ENCODE data around the gene DISP3. TPM values are rescaled to one million over a fixed set of nuclear protein-coding genes. Genes with fewer than 3 reads are reported as not detected.

Gene DISP3, protein sequence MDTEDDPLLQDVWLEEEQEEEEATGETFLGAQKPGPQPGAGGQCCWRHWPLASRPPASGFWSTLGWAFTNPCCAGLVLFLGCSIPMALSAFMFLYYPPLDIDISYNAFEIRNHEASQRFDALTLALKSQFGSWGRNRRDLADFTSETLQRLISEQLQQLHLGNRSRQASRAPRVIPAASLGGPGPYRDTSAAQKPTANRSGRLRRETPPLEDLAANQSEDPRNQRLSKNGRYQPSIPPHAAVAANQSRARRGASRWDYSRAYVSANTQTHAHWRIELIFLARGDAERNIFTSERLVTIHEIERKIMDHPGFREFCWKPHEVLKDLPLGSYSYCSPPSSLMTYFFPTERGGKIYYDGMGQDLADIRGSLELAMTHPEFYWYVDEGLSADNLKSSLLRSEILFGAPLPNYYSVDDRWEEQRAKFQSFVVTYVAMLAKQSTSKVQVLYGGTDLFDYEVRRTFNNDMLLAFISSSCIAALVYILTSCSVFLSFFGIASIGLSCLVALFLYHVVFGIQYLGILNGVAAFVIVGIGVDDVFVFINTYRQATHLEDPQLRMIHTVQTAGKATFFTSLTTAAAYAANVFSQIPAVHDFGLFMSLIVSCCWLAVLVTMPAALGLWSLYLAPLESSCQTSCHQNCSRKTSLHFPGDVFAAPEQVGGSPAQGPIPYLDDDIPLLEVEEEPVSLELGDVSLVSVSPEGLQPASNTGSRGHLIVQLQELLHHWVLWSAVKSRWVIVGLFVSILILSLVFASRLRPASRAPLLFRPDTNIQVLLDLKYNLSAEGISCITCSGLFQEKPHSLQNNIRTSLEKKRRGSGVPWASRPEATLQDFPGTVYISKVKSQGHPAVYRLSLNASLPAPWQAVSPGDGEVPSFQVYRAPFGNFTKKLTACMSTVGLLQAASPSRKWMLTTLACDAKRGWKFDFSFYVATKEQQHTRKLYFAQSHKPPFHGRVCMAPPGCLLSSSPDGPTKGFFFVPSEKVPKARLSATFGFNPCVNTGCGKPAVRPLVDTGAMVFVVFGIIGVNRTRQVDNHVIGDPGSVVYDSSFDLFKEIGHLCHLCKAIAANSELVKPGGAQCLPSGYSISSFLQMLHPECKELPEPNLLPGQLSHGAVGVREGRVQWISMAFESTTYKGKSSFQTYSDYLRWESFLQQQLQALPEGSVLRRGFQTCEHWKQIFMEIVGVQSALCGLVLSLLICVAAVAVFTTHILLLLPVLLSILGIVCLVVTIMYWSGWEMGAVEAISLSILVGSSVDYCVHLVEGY (N-terminal part only)
- total RNA-seq, result under 0.01 and 0.25 TPM in 2 replicates

DNA sequence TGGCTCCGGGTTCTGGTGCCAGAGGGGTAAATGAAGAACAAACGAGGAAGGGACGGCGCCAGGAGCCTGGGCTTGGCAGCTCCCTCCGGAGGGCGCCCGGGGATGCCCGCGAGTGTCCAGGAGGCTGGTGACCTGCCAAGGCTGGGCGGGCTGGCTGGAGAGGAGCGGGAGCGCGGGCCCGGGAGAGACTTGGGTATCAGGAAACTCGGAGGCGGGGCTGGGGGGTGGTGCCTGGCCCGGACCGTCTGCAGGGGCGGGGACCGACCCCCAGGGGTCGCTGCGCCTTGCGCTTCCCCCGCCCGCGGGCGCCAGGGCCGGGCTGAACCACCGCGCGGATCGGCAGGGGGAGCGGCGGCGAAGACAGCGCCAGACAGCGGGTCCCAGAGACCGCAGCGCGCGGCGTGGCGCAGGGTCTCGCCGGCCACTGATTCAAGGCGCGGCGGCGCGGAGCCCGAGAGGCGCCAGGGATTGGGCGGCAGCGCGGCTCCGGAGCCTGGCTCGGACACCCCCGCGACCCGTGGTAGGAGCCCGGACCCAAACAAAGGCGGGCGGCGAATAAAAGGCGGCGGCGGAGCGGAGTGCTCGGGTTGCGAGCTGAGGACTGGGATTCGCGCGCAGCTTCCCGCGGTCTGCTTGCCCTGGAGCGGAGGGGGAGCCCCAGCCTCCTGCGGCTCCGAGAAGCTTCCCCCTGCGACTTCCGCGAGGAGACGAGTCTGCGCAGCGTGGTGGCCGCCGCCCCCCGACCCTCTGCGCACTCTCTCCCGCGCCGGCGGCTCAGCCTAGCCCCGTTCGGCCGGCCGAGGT, at the start of gene DISP3:
Gene DISP3 (plus strand): TSS at position 585 of the 804 bp plus-strand sequence. CDS start 21,838 bp downstream, outside the sequence.
- DNase-seq (ENCODE audit: low read depth in 2 of 2), result peak; percentile 20 to 72

DNA sequence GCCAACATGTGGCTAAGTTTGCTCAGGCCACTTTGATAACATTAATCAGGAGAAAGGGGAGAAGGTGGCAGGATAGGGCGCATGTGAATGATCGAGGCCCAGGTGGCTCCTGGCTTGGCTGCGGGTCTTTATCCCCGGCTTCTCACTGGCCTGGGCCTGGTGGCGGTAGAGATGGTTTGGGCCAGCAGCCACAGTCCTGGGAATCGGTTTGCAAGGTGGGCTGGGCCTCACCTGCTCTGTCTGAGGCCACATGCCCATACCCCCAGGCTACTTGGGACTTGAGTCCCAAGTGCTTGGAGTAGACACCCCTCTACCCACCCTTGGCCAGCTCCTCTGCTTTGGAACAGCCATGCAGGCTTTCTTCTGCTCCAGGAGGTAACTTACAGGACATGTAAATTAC, 49.7 kb upstream of the DISP3 start:
- no peak for DNase-seq (ENCODE audit: low read depth in 2 of 2)

DNA sequence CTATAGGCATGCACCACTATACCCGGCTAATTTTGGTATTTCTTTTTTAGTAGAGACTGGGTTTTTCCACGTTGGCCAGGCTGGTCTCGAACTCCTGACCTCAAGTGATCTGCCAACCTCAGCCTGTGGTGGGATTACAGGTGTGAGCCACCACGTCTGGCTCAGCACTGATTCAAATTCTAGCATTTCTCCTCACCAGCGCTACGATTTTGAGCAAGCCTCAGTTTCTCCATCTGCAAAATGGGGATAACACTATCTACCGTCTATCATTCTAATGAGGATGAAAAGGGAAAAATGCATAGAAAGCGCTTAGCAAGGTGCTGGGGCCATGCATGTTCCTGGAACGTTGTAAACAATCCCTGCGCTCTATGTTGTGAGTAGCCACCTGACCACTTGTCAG, 49.0 kb upstream of the DISP3 start:
- no peak for DNase-seq (ENCODE audit: low read depth in 2 of 2)

DNA sequence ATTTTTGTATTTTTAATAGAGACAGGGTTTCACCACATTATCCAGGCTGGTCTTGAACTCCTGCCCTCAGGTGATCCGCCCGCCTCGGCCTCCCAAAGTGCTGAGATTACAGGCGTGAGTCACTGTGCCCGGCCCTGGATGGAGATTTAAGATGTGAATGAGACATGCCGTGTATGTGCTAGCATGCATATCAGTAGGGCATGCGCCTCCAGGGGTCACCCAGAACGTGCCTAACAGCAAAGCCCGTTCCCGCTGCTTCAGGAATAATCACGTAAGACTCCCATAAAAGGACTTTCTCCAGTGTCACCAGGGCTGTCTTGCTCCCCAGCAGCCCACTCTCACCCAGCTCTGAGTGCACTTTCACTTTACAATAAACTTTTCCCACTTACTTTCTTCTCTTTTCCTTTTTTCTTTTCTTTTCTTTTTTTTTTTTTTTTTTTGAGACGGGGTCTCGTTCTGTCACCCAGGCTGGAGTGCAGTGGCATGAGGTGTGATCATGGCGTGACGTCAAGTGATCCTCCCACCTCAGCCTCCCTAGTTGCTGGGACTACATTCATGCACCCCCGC, 46.9 kb upstream of the DISP3 start:
- no peak for DNase-seq (ENCODE audit: low read depth in 2 of 2)

DNA sequence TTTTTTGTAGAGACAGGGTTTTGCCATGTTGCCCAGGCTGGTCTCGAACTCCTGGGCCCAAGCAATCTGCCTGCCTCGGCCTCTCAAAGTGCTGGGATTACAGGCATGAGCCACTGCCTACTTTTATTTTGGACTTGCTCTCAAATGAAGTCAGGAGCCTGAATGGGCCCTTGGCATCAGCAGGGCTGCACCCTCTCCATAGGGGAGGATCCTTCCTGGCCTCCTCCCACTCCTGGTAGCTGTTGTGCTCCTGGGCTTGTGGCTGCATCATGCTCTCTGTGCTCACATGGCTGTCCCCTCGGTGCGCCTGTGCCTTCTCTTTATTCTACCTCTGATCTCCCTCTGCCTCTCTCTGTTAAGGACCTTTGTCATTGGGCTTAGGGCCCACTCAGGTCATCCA, 46.4 kb upstream of the DISP3 start:
- no peak for DNase-seq (ENCODE audit: low read depth in 2 of 2)

DNA sequence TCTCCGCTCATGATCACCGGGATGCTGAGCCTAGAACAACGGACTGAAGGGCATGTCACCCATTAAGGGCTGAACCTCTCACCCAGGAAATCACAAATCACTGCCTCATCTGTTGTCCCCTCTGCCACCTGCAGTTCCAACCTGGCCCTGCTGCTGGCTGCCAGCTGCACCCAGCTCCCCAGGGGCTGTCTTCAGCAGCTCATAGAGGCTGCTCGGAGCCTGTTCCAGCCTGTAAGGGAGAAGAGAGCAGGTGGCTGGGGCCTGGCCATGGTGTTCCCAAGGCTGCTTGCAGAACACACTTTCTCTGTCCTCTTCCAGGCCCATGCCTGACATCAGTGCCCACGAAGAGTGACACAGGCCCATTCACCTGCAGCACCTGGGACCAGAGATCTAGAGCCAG, 44.5 kb upstream of the DISP3 start:
- no peak for DNase-seq (ENCODE audit: low read depth in 2 of 2)

DNA sequence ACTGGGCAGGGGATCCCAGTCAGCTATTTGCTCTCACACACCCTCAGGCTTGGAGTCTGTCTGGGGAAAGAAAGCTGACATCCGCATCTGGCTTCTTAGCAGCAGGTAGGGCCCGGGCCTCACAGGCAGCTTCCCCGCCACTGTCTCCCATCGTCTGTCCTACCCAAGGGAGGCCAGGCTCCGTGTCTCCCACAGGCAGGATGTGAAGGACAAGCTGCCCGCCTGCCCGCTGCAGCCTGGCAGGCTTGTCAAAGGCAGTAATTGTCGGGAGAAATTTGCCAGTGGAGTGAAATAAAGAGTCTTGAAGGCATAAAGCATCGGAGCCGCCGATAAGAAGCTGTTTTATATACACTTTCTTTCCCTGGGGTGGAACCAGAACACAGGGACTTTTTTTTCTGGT, 44.0 kb upstream of the DISP3 start:
- no peak for DNase-seq (ENCODE audit: low read depth in 2 of 2)

DNA sequence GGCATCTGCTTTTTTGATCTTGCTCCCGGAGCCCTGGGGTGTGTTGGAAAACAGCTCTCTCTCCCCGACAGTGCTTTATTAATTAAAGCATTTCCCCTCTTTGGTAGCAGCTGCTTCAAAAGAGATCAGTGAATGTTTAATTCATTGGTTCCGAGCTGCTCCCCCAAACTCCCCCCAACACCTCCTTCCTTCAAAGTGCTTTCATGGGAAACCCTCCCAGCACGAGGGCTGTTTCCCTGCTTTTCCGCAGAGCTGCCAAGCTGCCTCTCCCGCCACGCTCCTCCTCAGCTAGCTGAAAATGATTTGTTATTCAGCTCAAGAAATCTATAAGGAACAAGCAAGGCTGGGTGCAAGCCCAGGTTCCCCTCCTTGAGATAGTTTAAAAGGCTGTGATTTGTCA, 40.0 kb upstream of the DISP3 start:
- no peak for DNase-seq (ENCODE audit: low read depth in 2 of 2)

DNA sequence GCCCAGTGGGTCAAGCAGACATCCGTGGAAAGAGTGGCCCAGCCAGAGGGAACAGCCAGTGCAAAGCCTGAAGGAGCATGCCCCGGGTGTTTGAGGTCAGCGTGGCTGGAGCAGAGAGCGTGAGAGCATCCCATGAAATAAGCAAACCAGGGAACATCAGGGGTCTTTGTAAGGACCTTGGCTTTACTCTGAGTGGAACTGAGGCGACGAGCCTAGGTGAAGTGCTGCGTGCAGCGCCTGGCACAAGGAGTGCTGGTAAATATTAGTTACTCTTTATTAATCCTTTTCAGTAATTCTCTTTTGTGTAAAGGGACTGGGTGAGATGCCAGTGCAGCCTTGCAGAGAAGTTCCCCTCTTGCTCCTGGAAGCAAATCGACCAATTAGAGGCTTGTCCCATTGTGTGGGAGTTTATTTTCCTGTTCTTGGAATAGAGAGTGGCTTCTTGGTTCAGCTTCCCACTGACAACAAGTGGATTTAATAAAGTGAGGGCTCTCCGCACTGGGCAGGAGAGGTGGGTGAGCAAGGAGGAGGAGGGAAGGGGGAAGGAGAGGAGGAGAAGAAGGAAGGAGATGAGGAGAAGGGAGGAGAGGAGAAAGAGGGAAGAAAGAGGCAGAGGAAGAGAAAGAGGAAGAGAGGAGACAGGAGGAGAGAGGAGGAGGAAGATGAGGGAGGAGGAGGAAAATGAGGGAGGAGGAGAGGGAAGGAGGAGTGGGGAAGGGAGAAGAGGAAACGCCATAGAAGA, 37.6 kb upstream of the DISP3 start:
- DNase-seq (ENCODE audit: low read depth in 2 of 2), result no peak

DNA sequence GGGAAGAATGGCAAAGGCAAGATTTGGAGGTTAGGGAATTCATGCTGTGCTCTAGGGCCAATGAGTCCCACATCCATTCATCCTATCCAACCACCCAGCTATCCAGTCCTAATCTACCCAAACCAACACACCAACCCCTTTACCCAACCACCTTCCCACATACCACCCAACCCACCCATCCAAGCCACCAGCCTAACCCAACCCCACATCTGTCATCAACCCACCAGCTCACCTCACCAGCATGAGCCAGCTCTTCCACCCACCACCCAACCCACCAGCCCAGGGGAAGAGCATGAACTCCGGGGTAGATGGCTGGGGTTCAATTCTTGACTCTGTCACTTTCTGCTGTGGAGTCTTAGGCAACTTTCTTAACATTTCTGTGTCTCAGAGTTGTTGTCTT, 35.9 kb upstream of the DISP3 start:
- DNase-seq (ENCODE audit: low read depth in 2 of 2), result no peak

DNA sequence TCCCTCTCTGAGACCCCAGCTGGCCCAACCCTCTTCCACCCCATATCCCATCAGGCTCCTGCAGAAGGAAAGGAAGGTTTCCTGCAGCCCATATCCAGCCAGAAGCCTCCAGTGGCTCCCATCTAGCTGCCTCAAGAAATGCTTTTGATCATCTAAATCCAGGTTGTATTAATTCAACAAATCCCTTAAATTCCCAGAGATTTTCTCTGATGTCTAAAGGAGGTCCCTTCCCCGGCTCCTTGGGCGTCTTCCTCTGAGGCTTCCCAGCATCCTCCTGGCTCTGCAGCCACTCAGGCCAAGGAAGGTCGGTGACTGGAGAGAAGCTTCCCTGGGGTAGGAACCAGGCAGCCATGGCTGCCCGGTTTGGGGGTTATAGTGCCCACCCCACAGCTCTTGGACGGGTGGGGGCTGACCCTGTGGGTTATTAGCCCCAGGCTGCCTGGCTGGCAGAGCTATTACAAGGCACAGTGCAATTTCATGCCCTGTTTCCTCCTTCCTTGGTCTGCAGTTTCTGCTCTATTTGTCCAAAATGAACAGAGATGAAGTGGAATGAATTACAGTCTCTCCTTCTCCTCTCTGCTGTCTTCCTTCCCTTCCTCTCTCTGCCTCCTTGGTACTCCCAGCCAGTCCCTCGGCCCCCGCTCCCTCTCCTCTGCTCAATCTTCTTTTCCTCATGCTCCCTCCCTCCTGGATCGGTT, 34.8 kb upstream of the DISP3 start:
- no peak for DNase-seq (ENCODE audit: low read depth in 2 of 2)

DNA sequence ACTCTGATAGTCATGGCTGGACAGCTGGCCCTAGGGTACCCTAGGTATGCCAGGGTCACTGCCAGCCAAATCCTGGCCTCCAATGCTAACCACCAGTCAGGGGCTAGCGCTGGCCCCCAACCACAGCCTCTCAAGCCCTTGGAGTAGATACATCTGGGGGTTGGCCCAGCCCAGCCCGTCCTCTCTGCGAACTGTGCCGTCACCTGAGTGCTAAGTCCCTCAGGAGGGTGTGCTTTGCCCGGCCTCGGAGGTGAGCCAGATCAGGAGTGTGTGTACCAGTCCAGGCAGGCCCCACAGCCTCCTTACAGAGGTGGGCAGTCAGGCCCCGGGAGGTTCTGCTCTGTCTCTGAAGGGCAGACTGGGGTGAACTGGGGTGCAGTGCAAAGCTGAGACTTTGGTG, 34.0 kb upstream of the DISP3 start:
- no peak for DNase-seq (ENCODE audit: low read depth in 2 of 2)

DNA sequence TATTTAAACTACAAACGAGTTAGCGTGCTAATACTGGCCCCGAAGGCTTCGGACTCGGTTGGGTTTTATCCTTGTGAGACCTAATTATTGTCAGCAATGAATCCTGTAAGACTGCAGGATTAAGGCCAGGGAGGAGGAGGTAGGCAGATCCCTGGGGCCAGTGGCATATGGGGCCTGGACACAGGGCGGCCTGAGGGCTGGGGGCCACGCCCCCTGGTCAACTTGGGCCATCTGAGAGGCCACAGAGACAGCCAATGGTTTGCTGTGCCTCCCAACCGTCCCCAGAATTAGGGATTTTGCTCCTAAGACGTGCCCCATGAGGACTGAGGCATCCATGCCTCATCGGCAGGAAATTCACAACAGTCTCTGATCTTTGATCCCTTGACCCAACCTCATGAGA, 31.1 kb upstream of the DISP3 start:
- no peak for DNase-seq (ENCODE audit: low read depth in 2 of 2)

DNA sequence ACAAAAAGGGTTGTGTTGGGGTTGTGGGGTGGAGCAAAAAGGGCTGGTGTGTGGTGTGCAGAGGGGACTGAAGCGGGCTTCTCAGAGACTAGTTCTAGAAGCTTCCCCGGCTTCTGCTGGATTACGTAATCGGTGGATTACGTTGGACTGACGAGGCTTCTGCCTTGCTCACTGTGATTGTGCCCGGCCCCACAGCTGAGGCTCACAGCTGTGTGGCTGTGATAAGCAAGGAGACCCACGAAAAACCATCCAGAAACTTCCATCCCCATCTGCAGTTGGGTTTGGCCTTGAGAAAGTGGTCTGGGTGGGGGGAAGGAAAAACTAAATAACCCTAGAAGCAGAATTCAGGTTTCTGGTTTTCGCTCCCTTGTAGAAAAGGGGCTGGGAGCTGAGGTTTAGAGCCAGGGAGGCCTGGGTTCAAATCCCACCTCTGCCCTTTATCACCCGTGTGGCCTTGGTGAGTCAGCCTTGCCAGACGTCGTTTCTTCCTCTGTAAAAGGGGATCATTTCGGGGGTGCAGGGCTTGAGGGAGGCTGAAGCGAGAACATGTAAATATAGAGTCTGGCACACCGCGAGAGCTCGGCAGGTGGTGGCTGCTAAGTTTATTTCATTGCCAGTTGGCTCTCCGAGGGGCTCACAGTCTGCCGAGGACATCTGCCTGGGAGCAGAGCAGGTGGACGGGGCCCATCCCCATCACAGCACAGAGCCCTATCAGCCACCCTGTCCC, 30.4 kb upstream of the DISP3 start:
- no peak for DNase-seq (ENCODE audit: low read depth in 2 of 2)

DNA sequence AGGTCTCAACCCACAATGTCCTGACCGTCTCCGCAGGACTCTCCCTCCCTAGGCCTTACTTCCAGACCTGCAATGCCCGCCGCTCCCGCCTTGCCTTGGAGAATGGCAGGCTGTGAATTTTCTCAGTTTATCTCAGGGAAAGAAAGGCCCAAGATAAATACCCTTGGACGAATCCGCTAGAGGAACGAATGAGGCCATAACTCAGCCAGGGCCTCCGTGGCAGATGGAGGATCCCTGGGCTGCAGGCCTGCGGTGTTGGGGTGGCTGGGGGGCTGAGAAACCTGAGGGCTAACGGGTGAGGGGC, 29.9 kb upstream of the DISP3 start:
- DNase-seq (ENCODE audit: low read depth in 2 of 2), result no peak

DNA sequence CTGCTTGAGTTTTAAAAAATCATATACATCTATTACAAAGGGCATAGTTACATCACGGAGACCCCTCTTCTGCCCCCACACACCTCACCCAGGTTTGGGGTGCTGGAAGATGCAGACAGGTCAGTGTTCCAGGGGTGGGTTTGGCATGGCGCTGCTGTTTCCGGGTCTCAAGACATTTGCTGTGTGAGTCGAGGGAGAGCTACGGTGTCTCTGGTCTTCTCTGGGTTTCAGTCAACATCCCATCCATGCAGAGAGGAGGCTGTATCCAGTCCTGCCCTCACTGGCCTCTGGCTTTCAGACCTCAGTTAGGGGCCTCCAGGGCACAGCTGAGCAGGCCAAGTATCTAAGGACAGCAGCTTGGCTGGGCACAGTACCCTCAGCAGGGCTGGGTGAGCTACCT, 28.6 kb upstream of the DISP3 start:
- DNase-seq (ENCODE audit: low read depth in 2 of 2), result no peak

DNA sequence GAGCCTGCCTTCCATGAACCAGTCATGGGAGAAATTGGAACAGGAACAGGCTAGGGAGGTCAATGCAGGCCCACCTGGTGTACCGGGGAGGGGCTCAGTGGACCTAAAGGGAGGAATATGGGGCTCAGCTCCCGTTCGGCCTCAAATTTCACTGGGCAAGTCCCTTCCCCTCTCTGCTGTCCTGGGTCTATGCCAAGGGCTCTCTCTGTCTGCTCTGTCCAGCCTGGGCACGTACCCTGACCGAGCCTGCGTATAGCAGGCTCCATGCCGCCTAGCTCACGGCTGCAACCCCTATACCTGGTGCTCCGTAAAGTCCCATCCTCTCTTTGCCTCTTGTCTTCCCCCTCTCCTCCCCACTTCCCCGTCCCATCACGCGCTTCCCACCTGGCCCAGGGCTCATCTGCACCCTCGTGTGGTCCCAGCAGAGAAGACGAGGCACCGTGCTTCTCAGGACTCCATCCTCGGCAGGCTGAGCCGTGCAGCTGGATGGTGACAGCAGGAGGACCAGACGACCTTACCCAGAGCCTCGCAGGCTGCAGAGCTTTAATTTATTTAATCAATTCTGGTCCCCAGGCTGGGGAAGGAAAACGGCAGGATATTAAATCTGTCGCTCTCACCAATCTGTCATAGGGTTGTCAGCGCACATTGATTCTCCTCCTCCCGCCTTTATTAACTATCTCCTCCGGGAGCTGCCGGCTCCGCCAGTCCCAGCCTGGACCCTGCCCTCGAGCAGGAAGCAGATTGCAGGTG, 25.0 kb upstream of the DISP3 start:
- DNase-seq (ENCODE audit: low read depth in 2 of 2), result no peak

DNA sequence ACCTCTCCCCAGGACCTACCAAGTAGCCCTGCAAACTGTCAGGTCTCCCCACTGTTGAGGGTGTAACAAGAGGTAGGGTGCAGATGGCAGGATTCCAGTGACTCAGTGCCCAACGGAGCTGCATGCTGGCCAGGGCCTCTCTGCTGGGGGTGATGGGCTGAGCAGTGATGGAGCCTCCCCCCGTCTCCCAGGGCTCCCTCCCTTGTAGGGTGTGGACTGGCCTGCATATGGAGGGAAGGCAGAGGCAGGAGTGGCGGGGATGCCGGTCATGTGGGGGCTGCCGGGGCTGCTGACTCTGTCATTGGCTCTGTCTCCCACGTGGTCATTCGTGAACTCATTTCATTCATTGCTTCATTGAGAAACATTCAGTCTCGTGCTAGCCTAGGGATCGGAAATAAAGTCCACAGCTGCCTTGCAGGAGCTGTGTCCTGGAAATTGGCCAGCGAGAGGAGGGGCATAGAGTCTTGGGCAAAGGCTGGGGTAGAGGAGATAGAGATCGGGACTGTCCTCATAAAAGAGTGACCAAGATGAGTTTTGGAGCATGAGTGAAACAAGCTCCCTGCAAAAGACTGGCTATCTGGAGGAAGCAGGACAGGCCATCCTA, 22.9 kb upstream of the DISP3 start:
- DNase-seq (ENCODE audit: low read depth in 2 of 2), result no peak
